Measurements from ENCODE around the gene STAC3. TPM values are rescaled to one million over a fixed set of nuclear protein-coding genes. Genes with fewer than 3 reads are reported as not detected.

The STAC3 gene
- total RNA-seq, 1 donor from 2014 or later: 0.75 TPM

GRCh38 chr12:57215065-57215464, 35.9 kb downstream of the STAC3 start:
- no peak for FAIRE-seq
- Histone ChIP-seq H3K27me3 (ENCODE audit: insufficient read depth, low read length) (peaks cover 45% of the 10 kb centered on the region), H3K79me2 (ENCODE audit: insufficient read depth, low read length) (no peaks in the 10 kb centered on the region), H3K27ac (ENCODE audit: low read depth, low read length) (no peak overlapping the region), H3K4me1 (ENCODE audit: insufficient read depth, low read length) (peaks cover 11% of the 10 kb centered on the region), H3K9me3 (ENCODE audit: insufficient read depth, low read depth, low read length) (peaks cover 3% of the 10 kb centered on the region), H2AFZ (ENCODE audit: low read depth, low read length) (no peak overlapping the region), H3K4me2 (ENCODE audit: low read length) (no peak overlapping the region), H3K9ac (ENCODE audit: low read length) (no peak overlapping the region), H3K4me3 (ENCODE audit: insufficient read depth, low read depth, low read length) (no peak overlapping the region), H3K36me3 (ENCODE audit: insufficient read depth, low read length) (no peaks in the 10 kb centered on the region), H4K20me1 (ENCODE audit: insufficient read depth, low read length) (peaks cover 77% of the 10 kb centered on the region)
- TF ChIP-seq EZH2 (IDR thresholded peaks at IDR 0.05; ENCODE audit: insufficient read depth, low read length): no peak
- no peak for TF ChIP-seq CTCF (IDR thresholded peaks at IDR 0.05; ENCODE audit: insufficient read depth, low read depth, low read length)
- peak overlapping the region; percentile 12 for H3K27ac Mint-ChIP-seq (ENCODE audit: unreplicated experiment)
- H3K27me3 Mint-ChIP-seq (ENCODE audit: low read depth, unreplicated experiment): peaks cover 33% of the 10 kb centered on the region
- no peaks in the 10 kb centered on the region for H3K9me3 Mint-ChIP-seq (ENCODE audit: unreplicated experiment)
- DNase-seq (ENCODE audit: low read depth): no peak
- H3K4me1 Mint-ChIP-seq (ENCODE audit: low read depth, unreplicated experiment): peaks cover 40% of the 10 kb centered on the region
- peaks cover 11% of the 10 kb centered on the region for H3K36me3 Mint-ChIP-seq (ENCODE audit: low read depth, unreplicated experiment)
- peak overlapping the region; percentile 70 for H3K4me3 Mint-ChIP-seq (ENCODE audit: unreplicated experiment)

- Histone ChIP-seq H3K4me1 (ENCODE audit: insufficient read depth, low read length) (peaks cover 11% of the 10 kb centered on the region), H3K79me2 (ENCODE audit: insufficient read depth, low read length) (no peaks in the 10 kb centered on the region), H3K9me3 (ENCODE audit: insufficient read depth, low read depth, low read length) (peaks cover 3% of the 10 kb centered on the region), H3K27ac (ENCODE audit: low read depth, low read length) (no peak overlapping the region), H4K20me1 (ENCODE audit: insufficient read depth, low read length) (peaks cover 79% of the 10 kb centered on the region), H2AFZ (ENCODE audit: low read depth, low read length) (no peak overlapping the region), H3K4me2 (ENCODE audit: low read length) (no peak overlapping the region), H3K27me3 (ENCODE audit: insufficient read depth, low read length) (peaks cover 39% of the 10 kb centered on the region), H3K4me3 (ENCODE audit: insufficient read depth, low read depth, low read length) (no peak overlapping the region), H3K9ac (ENCODE audit: low read length) (no peak overlapping the region), H3K36me3 (ENCODE audit: insufficient read depth, low read length) (peaks cover 2% of the 10 kb centered on the region)
- TF ChIP-seq EZH2 (IDR thresholded peaks at IDR 0.05; ENCODE audit: insufficient read depth, low read length): no peak
- peak; percentile 55 for TF ChIP-seq CTCF (IDR thresholded peaks at IDR 0.05; ENCODE audit: insufficient read depth, low read depth, low read length)
- Mint-ChIP-seq H3K27ac (ENCODE audit: unreplicated experiment) (peak overlapping the region; percentile 91), H3K4me1 (ENCODE audit: low read depth, unreplicated experiment) (peaks cover 37% of the 10 kb centered on the region), H3K27me3 (ENCODE audit: low read depth, unreplicated experiment) (peaks cover 27% of the 10 kb centered on the region), H3K4me3 (ENCODE audit: unreplicated experiment) (peak overlapping the region; percentile 45), H3K9me3 (ENCODE audit: unreplicated experiment) (no peaks in the 10 kb centered on the region), H3K36me3 (ENCODE audit: low read depth, unreplicated experiment) (peaks cover 13% of the 10 kb centered on the region)
- DNase-seq (ENCODE audit: low read depth) (no peak), FAIRE-seq (no peak)
Measured at GRCh38 chr12:57214398-57214781, 36.6 kb downstream of the STAC3 start.

GRCh38 chr12:57213763-57214397, 37.1 kb downstream of the STAC3 start:
- Mint-ChIP-seq H3K27me3 (ENCODE audit: low read depth, unreplicated experiment) (peaks cover 22% of the 10 kb centered on the region), H3K4me3 (ENCODE audit: unreplicated experiment) (peak overlapping the region; percentile 47), H3K36me3 (ENCODE audit: low read depth, unreplicated experiment) (peaks cover 17% of the 10 kb centered on the region), H3K27ac (ENCODE audit: unreplicated experiment) (peak overlapping the region; percentile 91), H3K4me1 (ENCODE audit: low read depth, unreplicated experiment) (peaks cover 36% of the 10 kb centered on the region), H3K9me3 (ENCODE audit: unreplicated experiment) (no peaks in the 10 kb centered on the region)
- FAIRE-seq (no peak), DNase-seq (ENCODE audit: low read depth) (no peak)
- Histone ChIP-seq H4K20me1 (ENCODE audit: insufficient read depth, low read length) (peaks cover 78% of the 10 kb centered on the region), H3K27ac (ENCODE audit: low read depth, low read length) (no peak overlapping the region), H3K4me1 (ENCODE audit: insufficient read depth, low read length) (peaks cover 11% of the 10 kb centered on the region), H3K4me2 (ENCODE audit: low read length) (no peak overlapping the region), H3K9me3 (ENCODE audit: insufficient read depth, low read depth, low read length) (peaks cover 3% of the 10 kb centered on the region), H3K9ac (ENCODE audit: low read length) (no peak overlapping the region), H3K4me3 (ENCODE audit: insufficient read depth, low read depth, low read length) (no peak overlapping the region), H3K79me2 (ENCODE audit: insufficient read depth, low read length) (no peaks in the 10 kb centered on the region), H3K36me3 (ENCODE audit: insufficient read depth, low read length) (peaks cover 2% of the 10 kb centered on the region), H2AFZ (ENCODE audit: low read depth, low read length) (no peak overlapping the region), H3K27me3 (ENCODE audit: insufficient read depth, low read length) (peaks cover 34% of the 10 kb centered on the region)
- TF ChIP-seq EZH2 (IDR thresholded peaks at IDR 0.05; ENCODE audit: insufficient read depth, low read length) (no peak), CTCF (IDR thresholded peaks at IDR 0.05; ENCODE audit: insufficient read depth, low read depth, low read length) (no peak)

All from astrocyte (in vitro differentiated cells and primary cell).